Hypothalamus (tissue), 51 donors: ENCODE results near the gene IRX5.

Source experiments
- DNase-seq, 51 donors: peaks; one replicate each; lab custom pipeline; 2025; lab: John Stamatoyannopoulos, UW

The IRX5 gene

DNA sequence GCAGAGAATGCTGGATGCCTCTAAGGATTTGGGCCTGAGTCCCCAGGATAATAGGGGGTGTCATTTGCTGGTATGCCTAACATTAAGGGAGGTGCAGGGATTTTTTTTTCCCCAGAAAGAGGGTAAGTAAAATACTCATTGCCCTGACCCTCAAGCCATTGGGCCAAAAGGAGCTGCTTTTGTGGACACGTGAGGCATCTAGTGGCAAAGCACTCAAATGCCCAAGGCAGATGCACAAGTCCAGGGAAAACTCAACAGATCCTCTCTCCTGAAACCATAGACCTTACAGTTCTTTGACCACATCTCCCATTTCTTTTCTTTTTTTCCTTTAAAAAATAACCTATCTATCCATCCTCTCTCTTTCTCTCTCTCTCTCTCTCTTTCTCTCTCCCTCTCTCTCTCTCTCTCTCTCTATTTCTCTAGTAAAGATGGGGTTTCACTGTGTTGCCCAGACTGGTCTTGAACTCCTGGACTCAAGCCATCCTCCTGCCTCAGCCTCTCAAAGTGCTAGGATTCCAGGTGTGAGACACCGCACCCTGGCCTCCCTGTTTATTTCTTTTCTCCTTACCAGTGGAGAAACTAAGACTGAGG is 11.8 kb downstream of the IRX5 start:
- DNase-seq, result no peak

DNA sequence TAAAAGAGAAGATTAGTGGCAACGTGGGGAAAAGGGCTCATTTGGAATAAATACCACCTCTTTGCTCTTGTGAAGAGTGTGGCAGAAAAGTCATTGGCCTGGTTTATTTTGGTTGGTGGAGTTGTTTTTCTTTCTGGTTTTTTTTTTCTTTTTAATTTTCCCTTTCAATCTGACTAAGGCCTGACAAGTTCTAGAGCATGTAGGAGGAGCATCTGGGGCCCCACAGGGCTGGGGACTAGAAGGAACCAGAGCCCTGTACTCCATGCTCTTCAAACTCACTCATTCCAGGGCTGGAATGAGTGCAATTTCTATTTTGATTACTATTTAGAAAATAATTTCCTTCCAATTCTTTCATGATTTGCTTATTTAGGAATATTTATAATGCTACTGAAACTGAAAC is 13.3 kb downstream of the IRX5 start:
- no peak for DNase-seq

DNA sequence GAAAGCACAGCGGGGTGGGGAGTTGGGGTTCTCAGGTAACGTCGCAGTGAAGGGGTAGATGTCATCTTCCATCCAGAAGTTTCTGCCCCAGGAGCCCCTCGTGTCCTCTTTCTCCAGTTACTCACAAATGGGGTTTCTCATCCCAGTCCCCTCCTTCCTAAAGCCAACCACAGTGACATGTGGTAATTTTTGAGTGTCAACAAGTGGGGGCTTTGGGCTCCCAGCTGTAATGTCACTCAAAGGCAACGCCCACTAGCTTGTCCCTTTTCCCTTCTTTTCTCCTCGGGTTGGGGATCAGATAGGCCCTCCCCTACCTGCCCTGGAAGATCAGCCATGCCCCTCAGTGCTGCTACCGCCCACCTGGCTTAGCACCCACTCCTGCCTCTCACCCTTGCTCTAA is 14.4 kb downstream of the IRX5 start:
- no peak for DNase-seq

DNA sequence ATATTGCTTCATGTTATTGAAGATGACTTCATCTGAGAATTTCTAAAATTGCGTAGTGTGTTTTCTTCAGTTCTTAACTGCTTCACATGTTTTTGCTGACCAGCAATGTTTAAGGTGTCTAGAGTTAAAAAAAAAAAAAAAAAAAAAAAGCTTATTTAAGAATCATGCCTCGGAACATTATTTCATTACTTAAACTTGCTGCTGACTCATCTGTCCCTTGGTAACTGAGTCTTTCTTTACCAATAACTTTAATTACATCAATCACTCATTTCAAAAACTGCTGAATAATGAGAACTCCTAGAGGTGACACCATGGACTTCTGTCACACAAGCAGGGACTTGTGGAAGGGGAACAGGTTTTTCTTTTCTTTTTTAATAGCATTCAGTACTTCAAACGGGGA is 16.2 kb downstream of the IRX5 start:
- DNase-seq, result no peak

DNA sequence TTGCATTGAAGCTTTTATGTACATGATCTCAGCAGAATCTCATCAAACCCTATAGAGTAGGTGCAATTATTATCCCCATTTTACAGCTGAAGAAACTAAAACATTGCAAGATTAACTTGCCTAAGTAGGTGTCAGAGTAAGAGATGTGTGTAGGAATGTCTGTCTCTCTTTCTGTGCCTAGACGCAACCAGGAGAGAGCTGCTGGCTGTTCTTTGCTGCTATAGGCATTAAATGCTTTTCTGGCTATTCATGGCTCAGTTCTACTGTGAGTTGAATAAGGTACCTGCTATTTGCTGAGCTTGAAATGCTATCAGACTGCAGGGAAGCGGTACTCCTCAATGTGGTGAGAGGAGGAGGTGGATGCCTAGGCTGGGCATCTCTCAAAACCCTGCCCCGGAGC is 17.0 kb downstream of the IRX5 start:
- DNase-seq, result no peak

GRCh38 chr16:54952195-54952594 is 21.5 kb downstream of the IRX5 start:
- DNase-seq, result no peak

- no peak for DNase-seq
Measured at GRCh38 chr16:54953461-54953860, 22.8 kb downstream of the IRX5 start.

GRCh38 chr16:54954220-54954619 is 23.6 kb downstream of the IRX5 start:
- DNase-seq, result no peak

GRCh38 chr16:54955757-54956156 is 25.1 kb downstream of the IRX5 start:
- DNase-seq, result no peak

- DNase-seq, result no peak
Measured at GRCh38 chr16:54957403-54958166, 26.9 kb downstream of the IRX5 start.

GRCh38 chr16:54962045-54962444 is 31.4 kb downstream of the IRX5 start:
- no peak for DNase-seq

DNA sequence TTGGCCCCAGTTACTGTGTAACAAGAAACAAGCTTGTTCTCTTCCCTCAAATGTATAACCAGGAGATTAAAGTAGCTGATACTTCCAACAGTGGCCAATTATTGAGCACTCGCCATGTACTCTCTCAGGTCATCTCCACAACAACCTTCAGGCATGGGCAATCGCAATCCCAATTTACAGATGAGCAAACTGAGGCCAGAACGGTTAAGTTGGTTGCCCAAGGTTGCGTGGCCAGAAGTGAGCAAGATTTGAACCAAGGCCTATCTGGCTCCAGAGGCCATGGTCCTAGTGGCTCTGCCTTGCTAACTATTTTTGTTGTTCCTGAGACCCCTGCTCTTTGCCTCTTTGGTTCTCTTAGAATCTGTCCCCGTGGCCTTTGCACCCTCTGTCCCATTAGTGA is 33.6 kb downstream of the IRX5 start:
- DNase-seq, result no peak

- no peak for DNase-seq
Measured at GRCh38 chr16:54965464-54965863, 34.8 kb downstream of the IRX5 start.

DNA sequence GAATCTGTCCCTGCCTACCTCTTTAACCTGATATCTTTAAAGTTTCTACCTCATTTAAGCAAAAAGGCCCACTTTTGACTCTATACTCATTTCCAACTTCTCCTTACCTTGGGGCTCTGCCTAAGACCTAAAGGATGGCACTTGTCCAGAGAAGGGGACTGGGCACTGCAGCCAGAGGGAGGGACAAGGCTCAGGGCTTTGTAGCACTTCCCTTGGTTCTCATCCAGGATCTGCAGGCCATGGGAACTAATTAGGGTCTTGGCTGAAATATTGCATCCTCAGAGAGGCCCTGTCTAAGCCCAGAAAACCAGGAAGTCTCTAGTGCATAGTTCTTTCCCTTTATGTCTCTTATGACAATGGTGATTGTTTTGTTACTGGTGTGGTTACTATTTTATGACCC is 37.3 kb downstream of the IRX5 start:
- DNase-seq, result no peak

DNA sequence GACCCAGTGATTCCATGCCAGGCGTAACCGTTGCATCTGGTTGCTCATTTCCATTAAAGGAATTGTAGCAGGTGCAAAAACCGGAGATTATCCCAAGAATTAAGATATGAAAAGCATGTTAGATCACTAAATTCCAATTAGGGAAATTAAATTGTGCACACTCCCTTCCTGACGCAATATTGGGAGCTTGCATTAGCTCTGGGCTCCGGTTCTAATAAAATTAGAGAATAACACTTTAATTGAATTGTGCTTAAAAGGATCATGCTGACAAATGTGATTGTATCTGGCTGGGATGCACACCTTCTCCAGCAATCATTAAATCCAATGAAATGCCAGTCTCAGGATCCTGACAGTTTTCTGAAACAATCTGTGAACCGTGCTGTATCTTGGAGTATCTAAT is 38.1 kb downstream of the IRX5 start:
- no peak for DNase-seq

GRCh38 chr16:54970016-54970415 is 39.4 kb downstream of the IRX5 start:
- DNase-seq, result no peak

- no peak for DNase-seq
Measured at GRCh38 chr16:54974367-54974766, 43.7 kb downstream of the IRX5 start.

GRCh38 chr16:54976651-54977200 is 46.1 kb downstream of the IRX5 start:
- no peak for DNase-seq

DNA sequence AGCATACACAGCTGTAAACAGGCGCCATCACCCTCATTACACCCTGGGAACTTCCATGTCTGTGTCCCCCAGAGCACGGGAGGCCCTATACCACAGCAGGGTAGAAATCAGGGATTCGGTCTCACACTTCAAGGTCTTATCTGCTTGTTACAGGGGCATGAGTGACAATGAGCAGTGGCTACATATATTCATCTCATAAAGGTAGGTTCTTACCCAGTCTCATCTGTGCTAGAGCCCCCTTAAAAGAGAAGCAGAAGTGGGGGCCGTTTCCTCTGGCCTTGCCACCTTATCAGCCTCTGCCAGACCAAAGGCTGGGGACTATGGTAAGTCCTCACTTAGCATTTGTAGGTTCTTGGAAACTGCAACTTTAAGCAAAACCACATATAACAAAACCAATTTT is 46.5 kb downstream of the IRX5 start:
- DNase-seq, result no peak

DNA sequence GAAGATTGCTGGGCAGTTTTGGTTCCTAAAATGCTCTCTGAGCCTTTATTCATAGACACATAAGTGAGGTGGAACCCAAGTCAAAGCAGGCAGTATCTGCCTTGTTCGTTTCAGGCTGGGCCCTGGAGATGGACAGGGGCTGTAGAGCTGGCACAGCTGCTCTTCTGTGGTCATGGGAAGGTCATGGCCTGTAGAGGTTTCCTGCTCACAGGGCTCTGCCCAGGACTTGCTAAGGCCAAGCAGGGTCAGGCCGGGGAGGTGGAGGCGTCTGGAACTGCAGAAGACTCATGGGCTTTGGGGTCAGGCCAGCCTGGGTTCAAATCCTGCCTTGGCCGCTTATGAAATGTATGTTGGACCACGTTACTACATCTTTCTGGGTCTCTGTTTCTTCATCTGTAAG is 50.2 kb downstream of the IRX5 start:
- no peak for DNase-seq
